HL-60 (cell line): Measurements from ENCODE around the gene THAP3.

ENCODE experiments used
- DNase-seq, 2 experiments: peaks; one replicate each; pipeline ENCODE4 v3.0.0-alpha.2; 2010 to 2020; ENCODE audit warnings: low read depth in 1 of 2, low spot score in 1 of 2
- H3K27ac ChIP-seq: fragments of 250-450 bp; sonication (Bioruptor Pico); replicated peaks from 2 replicates; pipeline ENCODE4 v1.5.1; 2020; ENCODE audit warnings: mild to moderate bottlenecking, moderate library complexity
- H3K27me3 ChIP-seq: fragments of 250-450 bp; sonication (Bioruptor Pico); 2 replicates; pipeline ENCODE4 v1.5.1; 2021; ENCODE audit warnings: mild to moderate bottlenecking, moderate library complexity; ENCODE audit not compliant: insufficient read depth, poor library complexity, severe bottlenecking
- H3K4me3 ChIP-seq: replicated peaks from 2 replicates; pipeline ENCODE4 v1.5.1; 2011; ENCODE audit warnings: mild to moderate bottlenecking, control low read depth, low read length; ENCODE audit not compliant: insufficient read depth
- GABPA ChIP-seq: IDR thresholded peaks from 2 replicates; pipeline ENCODE4 v1.6.1; 2012; ENCODE audit warnings: low read depth
- POLR2AphosphoS5 ChIP-seq: IDR thresholded peaks from 2 replicates; pipeline ENCODE4 v1.6.1; 2012; ENCODE audit warnings: low read depth
- SPI1 ChIP-seq: IDR thresholded peaks from 2 replicates; pipeline ENCODE4 v1.6.1; 2012; ENCODE audit warnings: low read depth, mild to moderate bottlenecking, borderline replicate concordance
- TF ChIP-seq, protein P1 (sequence below): IDR thresholded peaks from one replicate; pipeline ENCODE4 v1.5.1; 2011; ENCODE audit warnings: low read length, control low read depth, inconsistent platforms; ENCODE audit not compliant: insufficient read depth
- TF ChIP-seq, protein P2 (sequence below): IDR thresholded peaks from 2 replicates; pipeline ENCODE4 v1.6.1; 2012; ENCODE audit warnings: low read depth; ENCODE audit not compliant: insufficient replicate concordance

The THAP3 gene

GRCh38 chr1:6592865-6593593 is 31.6 kb upstream of the THAP3 start:
- Histone ChIP-seq H3K27ac (no peak overlapping the region), H3K4me3 (no peak overlapping the region), H3K27me3 (no peaks in the 10 kb centered on the region)
- TF ChIP-seq, protein P1, sequence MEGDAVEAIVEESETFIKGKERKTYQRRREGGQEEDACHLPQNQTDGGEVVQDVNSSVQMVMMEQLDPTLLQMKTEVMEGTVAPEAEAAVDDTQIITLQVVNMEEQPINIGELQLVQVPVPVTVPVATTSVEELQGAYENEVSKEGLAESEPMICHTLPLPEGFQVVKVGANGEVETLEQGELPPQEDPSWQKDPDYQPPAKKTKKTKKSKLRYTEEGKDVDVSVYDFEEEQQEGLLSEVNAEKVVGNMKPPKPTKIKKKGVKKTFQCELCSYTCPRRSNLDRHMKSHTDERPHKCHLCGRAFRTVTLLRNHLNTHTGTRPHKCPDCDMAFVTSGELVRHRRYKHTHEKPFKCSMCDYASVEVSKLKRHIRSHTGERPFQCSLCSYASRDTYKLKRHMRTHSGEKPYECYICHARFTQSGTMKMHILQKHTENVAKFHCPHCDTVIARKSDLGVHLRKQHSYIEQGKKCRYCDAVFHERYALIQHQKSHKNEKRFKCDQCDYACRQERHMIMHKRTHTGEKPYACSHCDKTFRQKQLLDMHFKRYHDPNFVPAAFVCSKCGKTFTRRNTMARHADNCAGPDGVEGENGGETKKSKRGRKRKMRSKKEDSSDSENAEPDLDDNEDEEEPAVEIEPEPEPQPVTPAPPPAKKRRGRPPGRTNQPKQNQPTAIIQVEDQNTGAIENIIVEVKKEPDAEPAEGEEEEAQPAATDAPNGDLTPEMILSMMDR, result no peak
- TF ChIP-seq POLR2AphosphoS5, result no peak
- TF ChIP-seq, protein P2, sequence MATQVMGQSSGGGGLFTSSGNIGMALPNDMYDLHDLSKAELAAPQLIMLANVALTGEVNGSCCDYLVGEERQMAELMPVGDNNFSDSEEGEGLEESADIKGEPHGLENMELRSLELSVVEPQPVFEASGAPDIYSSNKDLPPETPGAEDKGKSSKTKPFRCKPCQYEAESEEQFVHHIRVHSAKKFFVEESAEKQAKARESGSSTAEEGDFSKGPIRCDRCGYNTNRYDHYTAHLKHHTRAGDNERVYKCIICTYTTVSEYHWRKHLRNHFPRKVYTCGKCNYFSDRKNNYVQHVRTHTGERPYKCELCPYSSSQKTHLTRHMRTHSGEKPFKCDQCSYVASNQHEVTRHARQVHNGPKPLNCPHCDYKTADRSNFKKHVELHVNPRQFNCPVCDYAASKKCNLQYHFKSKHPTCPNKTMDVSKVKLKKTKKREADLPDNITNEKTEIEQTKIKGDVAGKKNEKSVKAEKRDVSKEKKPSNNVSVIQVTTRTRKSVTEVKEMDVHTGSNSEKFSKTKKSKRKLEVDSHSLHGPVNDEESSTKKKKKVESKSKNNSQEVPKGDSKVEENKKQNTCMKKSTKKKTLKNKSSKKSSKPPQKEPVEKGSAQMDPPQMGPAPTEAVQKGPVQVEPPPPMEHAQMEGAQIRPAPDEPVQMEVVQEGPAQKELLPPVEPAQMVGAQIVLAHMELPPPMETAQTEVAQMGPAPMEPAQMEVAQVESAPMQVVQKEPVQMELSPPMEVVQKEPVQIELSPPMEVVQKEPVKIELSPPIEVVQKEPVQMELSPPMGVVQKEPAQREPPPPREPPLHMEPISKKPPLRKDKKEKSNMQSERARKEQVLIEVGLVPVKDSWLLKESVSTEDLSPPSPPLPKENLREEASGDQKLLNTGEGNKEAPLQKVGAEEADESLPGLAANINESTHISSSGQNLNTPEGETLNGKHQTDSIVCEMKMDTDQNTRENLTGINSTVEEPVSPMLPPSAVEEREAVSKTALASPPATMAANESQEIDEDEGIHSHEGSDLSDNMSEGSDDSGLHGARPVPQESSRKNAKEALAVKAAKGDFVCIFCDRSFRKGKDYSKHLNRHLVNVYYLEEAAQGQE, result no peak
- TF ChIP-seq GABPA, result no peak
- no peak for TF ChIP-seq SPI1
- no peak for DNase-seq

GRCh38 chr1:6593810-6594209 is 30.9 kb upstream of the THAP3 start:
- Histone ChIP-seq H3K27ac (no peak overlapping the region), H3K4me3 (no peak overlapping the region), H3K27me3 (no peaks in the 10 kb centered on the region)
- no peak for DNase-seq
- TF ChIP-seq, protein P2, result no peak
- TF ChIP-seq, protein P1, result no peak
- TF ChIP-seq GABPA (no peak), POLR2AphosphoS5 (no peak), SPI1 (no peak)

DNA sequence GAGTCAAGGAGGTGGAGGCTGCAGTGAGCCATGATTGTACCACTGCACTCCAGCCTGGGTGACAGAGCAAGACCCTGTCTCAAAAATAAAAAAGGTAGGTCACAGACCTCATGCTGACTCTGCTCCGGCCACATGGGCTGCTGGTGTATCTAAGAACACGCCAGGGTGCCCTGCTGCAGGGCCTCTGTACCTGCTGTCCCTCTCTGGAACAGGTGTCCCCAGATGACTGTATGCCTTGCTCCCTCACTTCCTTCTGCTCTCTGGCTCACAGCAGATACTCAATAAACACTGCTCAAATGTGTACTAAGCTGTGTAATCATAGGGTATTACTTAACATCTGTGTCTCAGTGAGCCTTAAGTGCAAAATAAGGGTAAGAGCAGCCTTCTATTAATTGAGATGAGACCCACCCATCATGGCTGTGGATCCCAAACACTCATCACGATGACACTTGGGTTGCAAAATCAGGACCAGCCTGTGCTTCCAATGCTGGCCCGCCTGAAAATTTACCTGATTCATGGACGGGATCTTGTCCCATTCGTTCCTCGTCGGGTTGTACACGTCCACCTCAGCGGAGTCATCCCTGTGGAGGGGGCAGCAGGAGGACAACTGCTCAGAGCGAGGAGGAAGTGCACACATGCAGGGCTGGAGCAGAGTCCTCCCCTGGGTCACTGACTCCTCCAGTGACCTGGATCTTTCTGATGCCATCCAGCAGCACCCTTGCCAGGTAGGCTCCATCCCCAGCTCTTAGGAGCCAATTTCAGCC is 29.5 kb upstream of the THAP3 start:
- H3K27ac ChIP-seq, result no peak overlapping the region
- DNase-seq, result no peak
- TF ChIP-seq GABPA, result no peak
- TF ChIP-seq SPI1, result no peak
- TF ChIP-seq, protein P2, result no peak
- no peak for TF ChIP-seq POLR2AphosphoS5
- TF ChIP-seq, protein P1, result no peak
- no peaks in the 10 kb centered on the region for H3K27me3 ChIP-seq
- H3K4me3 ChIP-seq, result no peak overlapping the region
